ENCODE results near the gene CHPF2. TPM values are rescaled to one million over a fixed set of nuclear protein-coding genes. Genes with fewer than 3 reads are reported as not detected.

The CHPF2 gene
- total and polyA plus RNA-seq, 2 experiments from 2014 or later = 51.0 to 70.0 TPM

MicroRNAs within 50 kb of the gene (microRNA counts, 767-probe panel; counts per million panel counts)
- microRNA hsa-miR-671-3p (not detected), microRNA hsa-miR-671-5p (not detected)

Other genes with a start within 250 kb of the CHPF2 start
- gene NOS3, start 241.5 kb upstream of the CHPF2 start, total RNA-seq = 8.1 and 9.8 TPM in 2 replicates
- gene NOS3, start 241.5 kb upstream of the CHPF2 start, polyA plus RNA-seq = 15.3 and 17.4 TPM in 2 replicates
- 0.64 and 0.80 TPM in 2 replicates for gene ATG9B, start 208.0 kb upstream of the CHPF2 start, total RNA-seq
- 2.4 and 13.2 TPM in 2 replicates for gene ATG9B, start 208.0 kb upstream of the CHPF2 start, polyA plus RNA-seq
- 22.6 and 24.4 TPM in 2 replicates for gene ABCB8, start 204.0 kb upstream of the CHPF2 start, total RNA-seq
- 32.6 and 41.2 TPM in 2 replicates for gene ABCB8, start 204.0 kb upstream of the CHPF2 start, polyA plus RNA-seq
- 2.9 and 4.5 TPM in 2 replicates for gene ASIC3, start 184.0 kb upstream of the CHPF2 start, total RNA-seq
- gene ASIC3, start 184.0 kb upstream of the CHPF2 start, polyA plus RNA-seq = 2.1 and 7.0 TPM in 2 replicates
- gene CDK5, start 174.6 kb upstream of the CHPF2 start, total RNA-seq = 15.2 and 17.4 TPM in 2 replicates
- 29.4 and 39.4 TPM in 2 replicates for gene CDK5, start 174.6 kb upstream of the CHPF2 start, polyA plus RNA-seq
- 153 and 188 TPM in 2 replicates for gene SLC4A2, start 172.9 kb upstream of the CHPF2 start, total RNA-seq
- gene SLC4A2, start 172.9 kb upstream of the CHPF2 start, polyA plus RNA-seq = 167 and 175 TPM in 2 replicates
- gene FASTK, start 151.7 kb upstream of the CHPF2 start, total RNA-seq = 105 and 107 TPM in 2 replicates
- 193 and 202 TPM in 2 replicates for gene FASTK, start 151.7 kb upstream of the CHPF2 start, polyA plus RNA-seq
- 40.5 and 45.0 TPM in 2 replicates for gene TMUB1, start 149.0 kb upstream of the CHPF2 start, total RNA-seq
- 83.1 and 91.9 TPM in 2 replicates for gene TMUB1, start 149.0 kb upstream of the CHPF2 start, polyA plus RNA-seq
- gene AGAP3, start 146.0 kb upstream of the CHPF2 start, total RNA-seq = 23.7 and 44.0 TPM in 2 replicates
- gene AGAP3, start 146.0 kb upstream of the CHPF2 start, polyA plus RNA-seq = 56.7 and 63.5 TPM in 2 replicates
- gene GBX1, start 64.8 kb upstream of the CHPF2 start, total RNA-seq = not detected in 2 replicates
- not detected in 2 replicates for gene GBX1, start 64.8 kb upstream of the CHPF2 start, polyA plus RNA-seq
- not detected in 2 replicates for gene ASB10, start 45.2 kb upstream of the CHPF2 start, total RNA-seq
- gene ASB10, start 45.2 kb upstream of the CHPF2 start, polyA plus RNA-seq = not detected in 2 replicates
- gene H2BK1, start 22.0 kb upstream of the CHPF2 start, total RNA-seq = not detected in 2 replicates
- not detected in 2 replicates for gene H2BK1, start 22.0 kb upstream of the CHPF2 start, polyA plus RNA-seq
- 35.3 and 35.8 TPM in 2 replicates for gene ABCF2, start 5.3 kb upstream of the CHPF2 start, total RNA-seq
- 25.6 and 32.9 TPM in 2 replicates for gene ABCF2, start 5.3 kb upstream of the CHPF2 start, polyA plus RNA-seq
- gene SMARCD3, start 16.2 kb downstream of the CHPF2 start, total RNA-seq = 38.0 and 42.4 TPM in 2 replicates
- 73.1 and 111 TPM in 2 replicates for gene SMARCD3, start 16.2 kb downstream of the CHPF2 start, polyA plus RNA-seq
- 38.6 and 42.5 TPM in 2 replicates for gene NUB1, start 109.3 kb downstream of the CHPF2 start, total RNA-seq
- gene NUB1, start 109.3 kb downstream of the CHPF2 start, polyA plus RNA-seq = 22.6 and 28.4 TPM in 2 replicates
- gene WDR86, start 177.6 kb downstream of the CHPF2 start, total RNA-seq = 10.6 and 15.5 TPM in 2 replicates
- 12.4 and 19.1 TPM in 2 replicates for gene WDR86, start 177.6 kb downstream of the CHPF2 start, polyA plus RNA-seq
- not detected in 2 replicates for gene CRYGN, start 207.7 kb downstream of the CHPF2 start, total RNA-seq
- 0.24 and 0.64 TPM in 2 replicates for gene CRYGN, start 207.7 kb downstream of the CHPF2 start, polyA plus RNA-seq